IMR-90 (cell line): Measurements from ENCODE around the gene GPR3.

Source experiments
- BHLHE40 ChIP-seq: fragments of 150-350 bp; IDR thresholded peaks from 2 replicates; pipeline ENCODE4 v1.6.1; 2016; ENCODE audit warnings: mild to moderate bottlenecking, low read depth, low read length
- CEBPB ChIP-seq: IDR thresholded peaks from 2 replicates; pipeline ENCODE4 v1.6.1; 2012; ENCODE audit warnings: low read depth, low read length, improper control_type of control experiment
- MXI1 ChIP-seq: IDR thresholded peaks from 2 replicates; pipeline ENCODE4 v1.6.1; 2012; ENCODE audit warnings: low read depth, mild to moderate bottlenecking, low read length, moderate library complexity, borderline replicate concordance
- POLR2A ChIP-seq: IDR thresholded peaks from 2 replicates; pipeline ENCODE4 v1.6.1; 2012; ENCODE audit warnings: mild to moderate bottlenecking, low read depth, low read length
- RCOR1 ChIP-seq: IDR thresholded peaks from 2 replicates; pipeline ENCODE4 v1.6.1; 2012; ENCODE audit warnings: mild to moderate bottlenecking, low read length, improper control_type of control experiment; ENCODE audit not compliant: insufficient replicate concordance
- RFX5 ChIP-seq: IDR thresholded peaks from 2 replicates; pipeline ENCODE4 v1.8.0; 2012; ENCODE audit warnings: low read depth, mild to moderate bottlenecking, low read length, moderate library complexity
- TF ChIP-seq, protein P1 (sequence below): conservative IDR thresholded peaks from 2 replicates; pipeline ENCODE4 v1.5.1; 2012; ENCODE audit warnings: mild to moderate bottlenecking, low read depth, low read length, improper control_type of control experiment
- TF ChIP-seq, protein P2 (sequence below): fragments of 150-350 bp; IDR thresholded peaks from 2 replicates; pipeline ENCODE4 v1.6.1; 2016; ENCODE audit warnings: low read depth, mild to moderate bottlenecking, low read length, moderate library complexity, borderline replicate concordance
- TF ChIP-seq, protein P3 (sequence below): fragments of 150-350 bp; IDR thresholded peaks from 2 replicates; pipeline ENCODE4 v1.6.1; 2017; ENCODE audit warnings: mild to moderate bottlenecking, antibody characterized with exemption, low read length, low read depth

DNA sequence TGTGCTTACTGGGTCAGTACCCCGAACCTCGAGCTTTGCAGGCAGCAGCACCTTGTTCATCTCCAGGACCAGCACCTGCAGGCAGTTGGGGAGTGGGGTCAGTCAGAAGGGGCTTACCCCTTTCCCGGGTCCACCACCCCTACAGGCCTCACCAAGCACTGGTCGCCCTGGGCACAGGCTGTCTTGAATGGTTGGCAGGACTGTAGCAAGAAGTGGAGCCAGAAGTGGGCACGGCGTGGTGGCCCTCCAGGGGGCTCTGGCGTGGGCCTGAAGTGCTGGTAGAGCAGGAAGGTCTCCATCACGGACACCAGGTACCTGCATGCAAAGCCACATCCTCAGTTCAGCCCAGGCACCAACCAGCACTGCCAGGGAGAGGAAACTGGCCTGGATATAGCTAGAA, 30.9 kb upstream of the GPR3 start:
- TF ChIP-seq BHLHE40 (no peak), CEBPB (no peak), RCOR1 (no peak), MXI1 (no peak), POLR2A (no peak), RFX5 (no peak)
- TF ChIP-seq, protein P1, sequence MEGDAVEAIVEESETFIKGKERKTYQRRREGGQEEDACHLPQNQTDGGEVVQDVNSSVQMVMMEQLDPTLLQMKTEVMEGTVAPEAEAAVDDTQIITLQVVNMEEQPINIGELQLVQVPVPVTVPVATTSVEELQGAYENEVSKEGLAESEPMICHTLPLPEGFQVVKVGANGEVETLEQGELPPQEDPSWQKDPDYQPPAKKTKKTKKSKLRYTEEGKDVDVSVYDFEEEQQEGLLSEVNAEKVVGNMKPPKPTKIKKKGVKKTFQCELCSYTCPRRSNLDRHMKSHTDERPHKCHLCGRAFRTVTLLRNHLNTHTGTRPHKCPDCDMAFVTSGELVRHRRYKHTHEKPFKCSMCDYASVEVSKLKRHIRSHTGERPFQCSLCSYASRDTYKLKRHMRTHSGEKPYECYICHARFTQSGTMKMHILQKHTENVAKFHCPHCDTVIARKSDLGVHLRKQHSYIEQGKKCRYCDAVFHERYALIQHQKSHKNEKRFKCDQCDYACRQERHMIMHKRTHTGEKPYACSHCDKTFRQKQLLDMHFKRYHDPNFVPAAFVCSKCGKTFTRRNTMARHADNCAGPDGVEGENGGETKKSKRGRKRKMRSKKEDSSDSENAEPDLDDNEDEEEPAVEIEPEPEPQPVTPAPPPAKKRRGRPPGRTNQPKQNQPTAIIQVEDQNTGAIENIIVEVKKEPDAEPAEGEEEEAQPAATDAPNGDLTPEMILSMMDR, result no peak
- TF ChIP-seq, protein P2, sequence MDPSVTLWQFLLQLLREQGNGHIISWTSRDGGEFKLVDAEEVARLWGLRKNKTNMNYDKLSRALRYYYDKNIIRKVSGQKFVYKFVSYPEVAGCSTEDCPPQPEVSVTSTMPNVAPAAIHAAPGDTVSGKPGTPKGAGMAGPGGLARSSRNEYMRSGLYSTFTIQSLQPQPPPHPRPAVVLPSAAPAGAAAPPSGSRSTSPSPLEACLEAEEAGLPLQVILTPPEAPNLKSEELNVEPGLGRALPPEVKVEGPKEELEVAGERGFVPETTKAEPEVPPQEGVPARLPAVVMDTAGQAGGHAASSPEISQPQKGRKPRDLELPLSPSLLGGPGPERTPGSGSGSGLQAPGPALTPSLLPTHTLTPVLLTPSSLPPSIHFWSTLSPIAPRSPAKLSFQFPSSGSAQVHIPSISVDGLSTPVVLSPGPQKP, result no peak
- TF ChIP-seq, protein P3, sequence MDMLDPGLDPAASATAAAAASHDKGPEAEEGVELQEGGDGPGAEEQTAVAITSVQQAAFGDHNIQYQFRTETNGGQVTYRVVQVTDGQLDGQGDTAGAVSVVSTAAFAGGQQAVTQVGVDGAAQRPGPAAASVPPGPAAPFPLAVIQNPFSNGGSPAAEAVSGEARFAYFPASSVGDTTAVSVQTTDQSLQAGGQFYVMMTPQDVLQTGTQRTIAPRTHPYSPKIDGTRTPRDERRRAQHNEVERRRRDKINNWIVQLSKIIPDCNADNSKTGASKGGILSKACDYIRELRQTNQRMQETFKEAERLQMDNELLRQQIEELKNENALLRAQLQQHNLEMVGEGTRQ, result no peak
